GM23338 (cell line): ENCODE results near the gene GOLT1A. TPM values are rescaled to one million over a fixed set of nuclear protein-coding genes. Genes with fewer than 3 reads are reported as not detected.

ENCODE experiments used
- ATAC-seq: fragments of 200-7000 bp; cut with Tn5 transposase; 3 replicates; pipeline ENCODE4 v1.9.1; 2020
- DNase-seq: peaks from one replicate; pipeline ENCODE4 v3.0.0-alpha.2; 2015; ENCODE audit warnings: low spot score
- H2AFZ ChIP-seq: fragments of 200-600 bp; sonication (generic); 2 replicates; pipeline ENCODE4 v1.8.0; 2016; ENCODE audit warnings: antibody characterized with exemption, mild to moderate bottlenecking, moderate library complexity
- H3F3A ChIP-seq: fragments of 200-600 bp; sonication (generic); replicated peaks from 2 replicates; pipeline ENCODE4 v1.8.0; 2017; ENCODE audit warnings: antibody characterized with exemption, mixed run types, low read depth
- H3K27ac ChIP-seq: fragments of 200-600 bp; sonication (generic); 2 replicates; pipeline ENCODE4 v1.6.1; 2016; ENCODE audit warnings: low read depth
- H3K27me3 ChIP-seq: fragments of 200-600 bp; sonication (generic); 2 replicates; pipeline ENCODE4 v1.8.0; 2016; ENCODE audit warnings: mild to moderate bottlenecking, mixed run types, moderate library complexity; ENCODE audit not compliant: insufficient read depth
- H3K36me3 ChIP-seq: fragments of 200-600 bp; sonication (generic); 2 replicates; pipeline ENCODE4 v1.8.0; 2016; ENCODE audit warnings: mild to moderate bottlenecking; ENCODE audit not compliant: insufficient read depth
- H3K4me1 ChIP-seq: fragments of 200-600 bp; sonication (generic); 2 replicates; pipeline ENCODE4 v1.8.0; 2016; ENCODE audit warnings: mild to moderate bottlenecking, moderate library complexity; ENCODE audit not compliant: insufficient read depth
- H3K4me2 ChIP-seq: fragments of 200-600 bp; sonication (generic); 2 replicates; pipeline ENCODE4 v1.7.1; 2017; ENCODE audit warnings: mixed run types
- H3K4me3 ChIP-seq: fragments of 200-600 bp; sonication (generic); 2 replicates; pipeline ENCODE4 v1.6.1; 2016; ENCODE audit warnings: mixed run types
- H3K79me2 ChIP-seq: fragments of 200-600 bp; sonication (generic); replicated peaks from 2 replicates; pipeline ENCODE4 v1.8.0; 2017; ENCODE audit warnings: mild to moderate bottlenecking; ENCODE audit not compliant: insufficient read depth
- H3K9me2 ChIP-seq: fragments of 200-600 bp; sonication (generic); 2 replicates; pipeline ENCODE4 v1.8.0; 2017; ENCODE audit not compliant: insufficient read depth
- H4K20me1 ChIP-seq: fragments of 200-600 bp; sonication (generic); replicated peaks from 2 replicates; pipeline ENCODE4 v1.8.0; 2017; ENCODE audit warnings: mild to moderate bottlenecking; ENCODE audit not compliant: insufficient read depth
- H3K27ac Mint-ChIP-seq: 2 replicates; pipeline ENCODE4 v1.8.0; 2020; ENCODE audit warnings: inconsistent platforms, mild to moderate bottlenecking, moderate library complexity, mixed read lengths
- H3K27me3 Mint-ChIP-seq: 3 replicates; pipeline ENCODE4 v1.8.0; 2022; ENCODE audit warnings: low read depth, mild to moderate bottlenecking, moderate library complexity, mixed read lengths, inconsistent platforms; ENCODE audit not compliant: insufficient read depth, poor library complexity
- H3K36me3 Mint-ChIP-seq: 3 replicates; pipeline ENCODE4 v1.8.0; 2021; ENCODE audit warnings: low read depth, mild to moderate bottlenecking, inconsistent platforms, moderate library complexity, mixed read lengths
- H3K4me1 Mint-ChIP-seq: 3 replicates; pipeline ENCODE4 v1.8.0; 2020; ENCODE audit warnings: mild to moderate bottlenecking, inconsistent platforms, mixed read lengths
- H3K4me3 Mint-ChIP-seq: 3 replicates; pipeline ENCODE4 v1.8.0; 2021; ENCODE audit warnings: moderate library complexity, mild to moderate bottlenecking, inconsistent platforms, mixed read lengths
- H3K9me3 Mint-ChIP-seq: 3 replicates; pipeline ENCODE4 v1.8.0; 2020; ENCODE audit warnings: moderate library complexity, mild to moderate bottlenecking, inconsistent platforms, mixed read lengths
- CREB1 ChIP-seq: fragments of 250-450 bp; sonication (Bioruptor Pico); IDR thresholded peaks from 2 replicates; pipeline ENCODE4 v1.5.0; 2020; ENCODE audit warnings: low read depth, mild to moderate bottlenecking, moderate library complexity
- EZH2 ChIP-seq: fragments of 200-600 bp; sonication (generic); IDR thresholded peaks from one replicate; pipeline ENCODE4 v1.8.0; 2017; ENCODE audit warnings: antibody characterized with exemption, mild to moderate bottlenecking, low read depth; ENCODE audit not compliant: unreplicated experiment
- EZH2phosphoT487 ChIP-seq: fragments of 200-600 bp; sonication (generic); IDR thresholded peaks from one replicate; pipeline ENCODE4 v1.8.1; 2018; ENCODE audit warnings: antibody characterized with exemption; ENCODE audit not compliant: unreplicated experiment
- JUNB ChIP-seq: IDR thresholded peaks from one replicate; pipeline ENCODE4 v1.6.1; 2016; ENCODE audit warnings: antibody characterized with exemption; ENCODE audit not compliant: unreplicated experiment
- NANOG ChIP-seq: IDR thresholded peaks from 2 replicates; pipeline ENCODE4 v1.6.1; 2016; ENCODE audit warnings: antibody characterized with exemption, borderline replicate concordance
- POLR2AphosphoS5 ChIP-seq: IDR thresholded peaks from 2 replicates; pipeline ENCODE4 v1.6.1; 2016; ENCODE audit warnings: antibody characterized with exemption, low read depth
- STAT1 ChIP-seq: IDR thresholded peaks from one replicate; pipeline ENCODE4 v1.6.1; 2016; ENCODE audit warnings: antibody characterized with exemption; ENCODE audit not compliant: unreplicated experiment
- ZNF114 ChIP-seq: fragments of 250-450 bp; sonication (Bioruptor Pico); IDR thresholded peaks from 2 replicates; pipeline ENCODE4 v1.5.0; 2020; ENCODE audit warnings: mild to moderate bottlenecking, moderate library complexity
- polyA plus RNA-seq: library from polyadenylated mRNA; unstranded; fragments of >200 nt; fragmentation: Nextera tagmentation; extraction: Ambion mirVana; gene quantifications from 2 replicates; pipeline ENCODE4 v1.2.1, GENCODE V29; 2016
- total RNA-seq: library from RNA; depleted of rRNA; stranded (reverse); fragments of >200 nt; shearing (Covaris generic); gene quantifications from 2 replicates; pipeline ENCODE4 v1.2.3, GENCODE V29; 2014
- TF ChIP-seq, protein P1 (sequence below): IDR thresholded peaks from one replicate; pipeline ENCODE4 v1.6.1; 2018; ENCODE audit warnings: antibody characterized with exemption; ENCODE audit not compliant: unreplicated experiment
- TF ChIP-seq, protein P2 (sequence below): fragments of 250-450 bp; sonication (Bioruptor Pico); IDR thresholded peaks from 2 replicates; pipeline ENCODE4 v1.5.0; 2020; ENCODE audit warnings: mild to moderate bottlenecking, moderate library complexity
- TF ChIP-seq, protein P3 (sequence below), 2 experiments: fragments of 200-600 bp in 1 of 2; sonication (generic) in 1 of 2; conservative IDR thresholded peaks; 2 replicates each; pipeline versions ENCODE4 v1.5.1 to v1.6.1; 2016 to 2017; ENCODE audit warnings: antibody characterized with exemption in 2 of 2, low read depth in 2 of 2, mild to moderate bottlenecking in 2 of 2, moderate library complexity in 1 of 2

Gene GOLT1A
- total and polyA plus RNA-seq, 2 experiments from 2014 or later: 3.0 to 7.2 TPM

DNA sequence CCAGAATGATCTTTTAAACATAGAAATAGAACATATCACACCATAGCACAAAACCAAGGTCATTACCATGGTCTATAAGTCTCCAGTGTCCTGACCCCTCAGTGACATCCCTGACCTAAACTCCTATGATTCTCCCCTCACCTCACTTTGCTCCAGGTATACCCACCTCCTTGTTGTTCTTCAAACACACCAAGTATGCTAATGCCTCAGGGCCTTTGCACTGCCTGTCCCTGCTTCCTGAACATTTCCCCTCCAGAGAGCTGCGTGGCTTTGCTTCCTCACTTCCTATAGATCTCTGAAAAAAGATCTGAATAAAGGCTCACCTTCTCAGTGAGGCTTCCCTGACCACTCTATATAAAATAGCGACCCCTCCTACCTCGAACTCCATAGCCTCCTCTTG, 1.1 kb downstream of the GOLT1A start:
- Histone ChIP-seq H3K4me2 (peak overlapping the region; percentile 74), H3K27ac (no peak overlapping the region), H3K27me3 (no peaks in the 10 kb centered on the region), H3K4me1 (peaks cover 8% of the 10 kb centered on the region; the same call in 1 of the 2 replicates), H4K20me1 (no peaks in the 10 kb centered on the region; the same call in 1 of the 2 replicates), H3K79me2 (no peaks in the 10 kb centered on the region), H3K36me3 (no peaks in the 10 kb centered on the region), H3F3A (no peaks in the 10 kb centered on the region; the same call in 1 of the 2 replicates), H3K9me2 (no peaks in the 10 kb centered on the region), H3K4me3 (no peak overlapping the region; the same call in 1 of the 2 replicates), H2AFZ (no peak overlapping the region)
- DNase-seq: no peak
- ATAC-seq: no peak
- no peak for TF ChIP-seq NANOG
- Mint-ChIP-seq H3K27me3 (no peaks in the 10 kb centered on the region), H3K4me1 (peaks cover 4% of the 10 kb centered on the region), H3K4me3 (no peak overlapping the region), H3K36me3 (no peaks in the 10 kb centered on the region), H3K27ac (no peak overlapping the region), H3K9me3 (no peaks in the 10 kb centered on the region)

DNA sequence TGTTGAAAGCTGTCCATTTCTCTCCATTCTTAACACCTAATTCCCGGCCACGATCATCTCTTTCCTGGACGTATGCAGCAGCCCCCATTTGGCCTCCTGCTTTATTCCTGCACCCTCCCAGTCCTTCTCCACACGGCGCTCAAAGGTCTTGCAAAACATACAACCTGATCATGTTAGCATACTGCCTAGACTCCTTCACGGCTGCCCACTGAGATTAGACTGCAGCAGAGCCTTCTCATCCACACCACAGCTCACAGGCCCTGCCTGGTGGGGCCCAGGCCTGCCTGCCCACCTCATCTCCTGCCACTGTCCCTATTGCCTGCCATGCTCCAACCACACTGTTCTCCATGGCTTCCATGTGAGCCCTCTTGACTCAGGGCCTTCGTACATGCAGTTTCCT, 2.7 kb downstream of the GOLT1A start:
- Histone ChIP-seq H3K4me1 (peaks cover 8% of the 10 kb centered on the region; the same call in 1 of the 2 replicates), H3K36me3 (no peaks in the 10 kb centered on the region), H2AFZ (no peak overlapping the region), H3K9me2 (no peaks in the 10 kb centered on the region), H3F3A (peaks cover 5% of the 10 kb centered on the region; the same call in 1 of the 2 replicates), H3K4me2 (no peak overlapping the region), H3K27me3 (no peaks in the 10 kb centered on the region), H3K79me2 (no peaks in the 10 kb centered on the region), H3K27ac (no peak overlapping the region), H3K4me3 (no peak overlapping the region), H4K20me1 (no peaks in the 10 kb centered on the region; the same call in none of the 2 replicates)
- TF ChIP-seq EZH2phosphoT487 (no peak), CREB1 (CRISPR knock-in tag) (no peak), STAT1 (no peak), EZH2 (no peak), JUNB (no peak), POLR2AphosphoS5 (no peak), ZNF114 (CRISPR knock-in tag) (no peak), NANOG (no peak)
- TF ChIP-seq, protein P1, sequence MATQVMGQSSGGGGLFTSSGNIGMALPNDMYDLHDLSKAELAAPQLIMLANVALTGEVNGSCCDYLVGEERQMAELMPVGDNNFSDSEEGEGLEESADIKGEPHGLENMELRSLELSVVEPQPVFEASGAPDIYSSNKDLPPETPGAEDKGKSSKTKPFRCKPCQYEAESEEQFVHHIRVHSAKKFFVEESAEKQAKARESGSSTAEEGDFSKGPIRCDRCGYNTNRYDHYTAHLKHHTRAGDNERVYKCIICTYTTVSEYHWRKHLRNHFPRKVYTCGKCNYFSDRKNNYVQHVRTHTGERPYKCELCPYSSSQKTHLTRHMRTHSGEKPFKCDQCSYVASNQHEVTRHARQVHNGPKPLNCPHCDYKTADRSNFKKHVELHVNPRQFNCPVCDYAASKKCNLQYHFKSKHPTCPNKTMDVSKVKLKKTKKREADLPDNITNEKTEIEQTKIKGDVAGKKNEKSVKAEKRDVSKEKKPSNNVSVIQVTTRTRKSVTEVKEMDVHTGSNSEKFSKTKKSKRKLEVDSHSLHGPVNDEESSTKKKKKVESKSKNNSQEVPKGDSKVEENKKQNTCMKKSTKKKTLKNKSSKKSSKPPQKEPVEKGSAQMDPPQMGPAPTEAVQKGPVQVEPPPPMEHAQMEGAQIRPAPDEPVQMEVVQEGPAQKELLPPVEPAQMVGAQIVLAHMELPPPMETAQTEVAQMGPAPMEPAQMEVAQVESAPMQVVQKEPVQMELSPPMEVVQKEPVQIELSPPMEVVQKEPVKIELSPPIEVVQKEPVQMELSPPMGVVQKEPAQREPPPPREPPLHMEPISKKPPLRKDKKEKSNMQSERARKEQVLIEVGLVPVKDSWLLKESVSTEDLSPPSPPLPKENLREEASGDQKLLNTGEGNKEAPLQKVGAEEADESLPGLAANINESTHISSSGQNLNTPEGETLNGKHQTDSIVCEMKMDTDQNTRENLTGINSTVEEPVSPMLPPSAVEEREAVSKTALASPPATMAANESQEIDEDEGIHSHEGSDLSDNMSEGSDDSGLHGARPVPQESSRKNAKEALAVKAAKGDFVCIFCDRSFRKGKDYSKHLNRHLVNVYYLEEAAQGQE: no peak
- TF ChIP-seq, protein P2, sequence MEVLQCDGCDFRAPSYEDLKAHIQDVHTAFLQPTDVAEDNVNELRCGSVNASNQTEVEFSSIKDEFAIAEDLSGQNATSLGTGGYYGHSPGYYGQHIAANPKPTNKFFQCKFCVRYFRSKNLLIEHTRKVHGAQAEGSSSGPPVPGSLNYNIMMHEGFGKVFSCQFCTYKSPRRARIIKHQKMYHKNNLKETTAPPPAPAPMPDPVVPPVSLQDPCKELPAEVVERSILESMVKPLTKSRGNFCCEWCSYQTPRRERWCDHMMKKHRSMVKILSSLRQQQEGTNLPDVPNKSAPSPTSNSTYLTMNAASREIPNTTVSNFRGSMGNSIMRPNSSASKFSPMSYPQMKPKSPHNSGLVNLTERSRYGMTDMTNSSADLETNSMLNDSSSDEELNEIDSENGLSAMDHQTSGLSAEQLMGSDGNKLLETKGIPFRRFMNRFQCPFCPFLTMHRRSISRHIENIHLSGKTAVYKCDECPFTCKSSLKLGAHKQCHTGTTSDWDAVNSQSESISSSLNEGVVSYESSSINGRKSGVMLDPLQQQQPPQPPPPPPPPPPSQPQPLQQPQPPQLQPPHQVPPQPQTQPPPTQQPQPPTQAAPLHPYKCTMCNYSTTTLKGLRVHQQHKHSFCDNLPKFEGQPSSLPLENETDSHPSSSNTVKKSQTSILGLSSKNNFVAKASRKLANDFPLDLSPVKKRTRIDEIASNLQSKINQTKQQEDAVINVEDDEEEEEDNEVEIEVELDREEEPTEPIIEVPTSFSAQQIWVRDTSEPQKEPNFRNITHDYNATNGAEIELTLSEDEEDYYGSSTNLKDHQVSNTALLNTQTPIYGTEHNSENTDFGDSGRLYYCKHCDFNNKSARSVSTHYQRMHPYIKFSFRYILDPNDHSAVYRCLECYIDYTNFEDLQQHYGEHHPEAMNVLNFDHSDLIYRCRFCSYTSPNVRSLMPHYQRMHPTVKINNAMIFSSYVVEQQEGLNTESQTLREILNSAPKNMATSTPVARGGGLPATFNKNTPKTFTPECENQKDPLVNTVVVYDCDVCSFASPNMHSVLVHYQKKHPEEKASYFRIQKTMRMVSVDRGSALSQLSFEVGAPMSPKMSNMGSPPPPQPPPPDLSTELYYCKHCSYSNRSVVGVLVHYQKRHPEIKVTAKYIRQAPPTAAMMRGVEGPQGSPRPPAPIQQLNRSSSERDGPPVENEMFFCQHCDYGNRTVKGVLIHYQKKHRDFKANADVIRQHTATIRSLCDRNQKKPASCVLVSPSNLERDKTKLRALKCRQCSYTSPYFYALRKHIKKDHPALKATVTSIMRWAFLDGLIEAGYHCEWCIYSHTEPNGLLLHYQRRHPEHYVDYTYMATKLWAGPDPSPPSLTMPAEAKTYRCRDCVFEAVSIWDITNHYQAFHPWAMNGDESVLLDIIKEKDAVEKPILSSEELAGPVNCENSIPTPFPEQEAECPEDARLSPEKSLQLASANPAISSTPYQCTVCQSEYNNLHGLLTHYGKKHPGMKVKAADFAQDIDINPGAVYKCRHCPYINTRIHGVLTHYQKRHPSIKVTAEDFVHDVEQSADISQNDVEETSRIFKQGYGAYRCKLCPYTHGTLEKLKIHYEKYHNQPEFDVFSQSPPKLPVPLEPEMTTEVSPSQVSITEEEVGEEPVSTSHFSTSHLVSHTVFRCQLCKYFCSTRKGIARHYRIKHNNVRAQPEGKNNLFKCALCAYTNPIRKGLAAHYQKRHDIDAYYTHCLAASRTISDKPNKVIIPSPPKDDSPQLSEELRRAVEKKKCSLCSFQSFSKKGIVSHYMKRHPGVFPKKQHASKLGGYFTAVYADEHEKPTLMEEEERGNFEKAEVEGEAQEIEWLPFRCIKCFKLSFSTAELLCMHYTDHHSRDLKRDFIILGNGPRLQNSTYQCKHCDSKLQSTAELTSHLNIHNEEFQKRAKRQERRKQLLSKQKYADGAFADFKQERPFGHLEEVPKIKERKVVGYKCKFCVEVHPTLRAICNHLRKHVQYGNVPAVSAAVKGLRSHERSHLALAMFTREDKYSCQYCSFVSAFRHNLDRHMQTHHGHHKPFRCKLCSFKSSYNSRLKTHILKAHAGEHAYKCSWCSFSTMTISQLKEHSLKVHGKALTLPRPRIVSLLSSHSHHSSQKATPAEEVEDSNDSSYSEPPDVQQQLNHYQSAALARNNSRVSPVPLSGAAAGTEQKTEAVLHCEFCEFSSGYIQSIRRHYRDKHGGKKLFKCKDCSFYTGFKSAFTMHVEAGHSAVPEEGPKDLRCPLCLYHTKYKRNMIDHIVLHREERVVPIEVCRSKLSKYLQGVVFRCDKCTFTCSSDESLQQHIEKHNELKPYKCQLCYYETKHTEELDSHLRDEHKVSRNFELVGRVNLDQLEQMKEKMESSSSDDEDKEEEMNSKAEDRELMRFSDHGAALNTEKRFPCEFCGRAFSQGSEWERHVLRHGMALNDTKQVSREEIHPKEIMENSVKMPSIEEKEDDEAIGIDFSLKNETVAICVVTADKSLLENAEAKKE: no peak
- TF ChIP-seq, protein P3, sequence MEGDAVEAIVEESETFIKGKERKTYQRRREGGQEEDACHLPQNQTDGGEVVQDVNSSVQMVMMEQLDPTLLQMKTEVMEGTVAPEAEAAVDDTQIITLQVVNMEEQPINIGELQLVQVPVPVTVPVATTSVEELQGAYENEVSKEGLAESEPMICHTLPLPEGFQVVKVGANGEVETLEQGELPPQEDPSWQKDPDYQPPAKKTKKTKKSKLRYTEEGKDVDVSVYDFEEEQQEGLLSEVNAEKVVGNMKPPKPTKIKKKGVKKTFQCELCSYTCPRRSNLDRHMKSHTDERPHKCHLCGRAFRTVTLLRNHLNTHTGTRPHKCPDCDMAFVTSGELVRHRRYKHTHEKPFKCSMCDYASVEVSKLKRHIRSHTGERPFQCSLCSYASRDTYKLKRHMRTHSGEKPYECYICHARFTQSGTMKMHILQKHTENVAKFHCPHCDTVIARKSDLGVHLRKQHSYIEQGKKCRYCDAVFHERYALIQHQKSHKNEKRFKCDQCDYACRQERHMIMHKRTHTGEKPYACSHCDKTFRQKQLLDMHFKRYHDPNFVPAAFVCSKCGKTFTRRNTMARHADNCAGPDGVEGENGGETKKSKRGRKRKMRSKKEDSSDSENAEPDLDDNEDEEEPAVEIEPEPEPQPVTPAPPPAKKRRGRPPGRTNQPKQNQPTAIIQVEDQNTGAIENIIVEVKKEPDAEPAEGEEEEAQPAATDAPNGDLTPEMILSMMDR (conservative IDR thresholded peaks at IDR 0.05; ENCODE audit: low read depth in 2 of 2): no peak
- no peaks in the 10 kb centered on the region for H3K27me3 Mint-ChIP-seq
- H3K9me3 Mint-ChIP-seq: no peaks in the 10 kb centered on the region
- ATAC-seq (no peak), DNase-seq (no peak)
- peaks cover 8% of the 10 kb centered on the region for H3K4me1 Mint-ChIP-seq
- no peak overlapping the region for H3K27ac Mint-ChIP-seq
- H3K4me3 Mint-ChIP-seq: no peak overlapping the region
- H3K36me3 Mint-ChIP-seq: no peaks in the 10 kb centered on the region
